HG03139 (cell line): ENCODE measurements around the gene TNFRSF1B.

Experiments used
- ATAC-seq: cut with Tn5 transposase; IDR thresholded peaks from one replicate; pipeline ENCODE4 v1.9.1; 2021; ENCODE audit not compliant: unreplicated experiment

The TNFRSF1B gene

GRCh38 chr1:12188657-12189327 lies 22.0 kb downstream of the TNFRSF1B start:
- ATAC-seq, result no peak

- ATAC-seq, result no peak
Measured at GRCh38 chr1:12189328-12189682, 22.5 kb downstream of the TNFRSF1B start.

GRCh38 chr1:12191242-12192032 lies 24.6 kb downstream of the TNFRSF1B start:
- ATAC-seq, result no peak

GRCh38 chr1:12194666-12195216 lies 27.9 kb downstream of the TNFRSF1B start:
- ATAC-seq, result no peak

- ATAC-seq, result no peak
Measured at GRCh38 chr1:12195416-12195815, 28.6 kb downstream of the TNFRSF1B start.

- no peak for ATAC-seq
Measured at GRCh38 chr1:12196641-12197482, 30.1 kb downstream of the TNFRSF1B start.

GRCh38 chr1:12197483-12197880 lies 30.7 kb downstream of the TNFRSF1B start:
- ATAC-seq, result no peak

- ATAC-seq, result no peak
Measured at GRCh38 chr1:12200208-12200607, 33.4 kb downstream of the TNFRSF1B start.

- no peak for ATAC-seq
Measured at GRCh38 chr1:12201352-12202189, 34.8 kb downstream of the TNFRSF1B start.

- ATAC-seq, result no peak
Measured at GRCh38 chr1:12202190-12202497, 35.4 kb downstream of the TNFRSF1B start.

- ATAC-seq, result no peak
Measured at GRCh38 chr1:12202577-12202976, 35.8 kb downstream of the TNFRSF1B start.

- ATAC-seq, result no peak
Measured at GRCh38 chr1:12203216-12204007, 36.6 kb downstream of the TNFRSF1B start.

GRCh38 chr1:12204140-12204539 lies 37.3 kb downstream of the TNFRSF1B start:
- no peak for ATAC-seq

GRCh38 chr1:12204754-12205658 lies 38.2 kb downstream of the TNFRSF1B start:
- no peak for ATAC-seq

- ATAC-seq, result no peak
Measured at GRCh38 chr1:12206238-12206637, 39.4 kb downstream of the TNFRSF1B start.

GRCh38 chr1:12206792-12207424 lies 40.1 kb downstream of the TNFRSF1B start:
- ATAC-seq, result no peak

GRCh38 chr1:12208271-12208670 lies 41.5 kb downstream of the TNFRSF1B start:
- ATAC-seq, result no peak

- ATAC-seq, result peak; percentile 42
Measured at GRCh38 chr1:12208764-12209494, 42.1 kb downstream of the TNFRSF1B start.
